ENCODE data around the gene BABAM1.

BABAM1 gene

GRCh38 chr19:17321655-17322489 is 54.6 kb downstream of the BABAM1 start:
- peak overlapping the region; percentile 34; the same call in 1 of the 2 replicates for H3K27ac ChIP-seq
- TF ChIP-seq, protein P1, sequence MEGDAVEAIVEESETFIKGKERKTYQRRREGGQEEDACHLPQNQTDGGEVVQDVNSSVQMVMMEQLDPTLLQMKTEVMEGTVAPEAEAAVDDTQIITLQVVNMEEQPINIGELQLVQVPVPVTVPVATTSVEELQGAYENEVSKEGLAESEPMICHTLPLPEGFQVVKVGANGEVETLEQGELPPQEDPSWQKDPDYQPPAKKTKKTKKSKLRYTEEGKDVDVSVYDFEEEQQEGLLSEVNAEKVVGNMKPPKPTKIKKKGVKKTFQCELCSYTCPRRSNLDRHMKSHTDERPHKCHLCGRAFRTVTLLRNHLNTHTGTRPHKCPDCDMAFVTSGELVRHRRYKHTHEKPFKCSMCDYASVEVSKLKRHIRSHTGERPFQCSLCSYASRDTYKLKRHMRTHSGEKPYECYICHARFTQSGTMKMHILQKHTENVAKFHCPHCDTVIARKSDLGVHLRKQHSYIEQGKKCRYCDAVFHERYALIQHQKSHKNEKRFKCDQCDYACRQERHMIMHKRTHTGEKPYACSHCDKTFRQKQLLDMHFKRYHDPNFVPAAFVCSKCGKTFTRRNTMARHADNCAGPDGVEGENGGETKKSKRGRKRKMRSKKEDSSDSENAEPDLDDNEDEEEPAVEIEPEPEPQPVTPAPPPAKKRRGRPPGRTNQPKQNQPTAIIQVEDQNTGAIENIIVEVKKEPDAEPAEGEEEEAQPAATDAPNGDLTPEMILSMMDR (IDR thresholded peaks at IDR 0.05): no peak

GRCh38 chr19:17322854-17323253 is 55.6 kb downstream of the BABAM1 start:
- peak overlapping the region; percentile 34; the same call in 1 of the 2 replicates for H3K27ac ChIP-seq
- no peak for TF ChIP-seq ZFX (IDR thresholded peaks at IDR 0.05; ENCODE audit: borderline replicate concordance)
- TF ChIP-seq, protein P1 (IDR thresholded peaks at IDR 0.05): no peak

DNA sequence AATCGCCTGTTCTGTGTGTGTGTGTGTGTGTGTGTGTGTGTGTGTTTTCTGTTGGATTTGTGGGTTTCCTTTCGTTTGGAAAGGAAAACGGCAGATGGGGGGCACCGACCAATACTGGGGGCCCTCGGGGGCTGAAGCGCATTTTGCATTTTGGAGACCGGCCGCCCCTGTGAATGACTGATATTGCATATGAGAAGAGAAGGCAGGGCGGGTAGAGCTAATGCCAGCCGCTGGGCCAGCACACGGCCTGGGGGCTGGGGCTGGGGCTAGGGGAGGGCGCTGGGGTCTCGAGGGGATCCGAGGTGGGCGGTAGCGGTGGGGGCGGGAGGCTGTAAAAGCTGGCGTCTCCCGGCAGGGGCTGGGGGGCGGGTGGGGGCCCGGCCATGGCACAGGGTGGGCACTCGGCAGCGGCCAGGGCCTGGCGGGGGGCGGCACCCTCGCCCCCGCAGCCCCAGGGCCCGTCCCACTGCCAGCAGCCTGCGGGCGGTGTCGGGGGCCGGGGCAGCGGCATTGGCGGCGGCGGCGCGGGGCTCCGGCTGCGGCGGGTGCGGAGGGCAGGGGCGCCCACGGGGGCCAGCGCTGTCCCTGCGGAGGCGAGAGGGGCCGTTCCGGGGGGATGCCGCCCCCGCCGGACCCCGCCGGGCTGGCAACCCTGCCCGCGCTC is 56.2 kb downstream of the BABAM1 start:
- H3K27ac ChIP-seq: no peak overlapping the region; the same call in 1 of the 2 replicates
- TF ChIP-seq, protein P1 (IDR thresholded peaks at IDR 0.05): no peak

GRCh38 chr19:17323964-17324332 is 56.7 kb downstream of the BABAM1 start:
- no peak overlapping the region for H3K27ac ChIP-seq
- no peak for TF ChIP-seq ZFX (IDR thresholded peaks at IDR 0.05; ENCODE audit: borderline replicate concordance)
- TF ChIP-seq, protein P1 (IDR thresholded peaks at IDR 0.05): no peak

- no peak for TF ChIP-seq ZFX (IDR thresholded peaks at IDR 0.05; ENCODE audit: borderline replicate concordance)
- TF ChIP-seq, protein P1 (IDR thresholded peaks at IDR 0.05): no peak
- no peak overlapping the region for H3K27ac ChIP-seq
Measured at GRCh38 chr19:17324357-17325114, 57.3 kb downstream of the BABAM1 start.

GRCh38 chr19:17325133-17325532 is 57.9 kb downstream of the BABAM1 start:
- no peak overlapping the region for H3K27ac ChIP-seq
- TF ChIP-seq, protein P1 (IDR thresholded peaks at IDR 0.05): no peak
- no peak for TF ChIP-seq ZFX (IDR thresholded peaks at IDR 0.05; ENCODE audit: borderline replicate concordance)
